ENCODE data around the gene HTD2.

GRCh38 chr3:58326267-58326900 is 20.1 kb downstream of the HTD2 start:
- TF ChIP-seq POLR2A (IDR thresholded peaks at IDR 0.05) (no peak), CTCF (IDR thresholded peaks at IDR 0.05) (no peak), POLR2AphosphoS5 (IDR thresholded peaks at IDR 0.05) (no peak), EP300 (IDR thresholded peaks at IDR 0.05) (no peak)
